ENCODE results near the gene NRROS. TPM values are rescaled to one million over a fixed set of nuclear protein-coding genes. Genes with fewer than 3 reads are reported as not detected.
A peak's percentile ranks its signal among the peaks of the same experiment; 100 is the strongest.

Gene NRROS
- total and polyA plus RNA-seq, 8 donors = 4.8 to 21.8 (median 7.6) TPM

DNA sequence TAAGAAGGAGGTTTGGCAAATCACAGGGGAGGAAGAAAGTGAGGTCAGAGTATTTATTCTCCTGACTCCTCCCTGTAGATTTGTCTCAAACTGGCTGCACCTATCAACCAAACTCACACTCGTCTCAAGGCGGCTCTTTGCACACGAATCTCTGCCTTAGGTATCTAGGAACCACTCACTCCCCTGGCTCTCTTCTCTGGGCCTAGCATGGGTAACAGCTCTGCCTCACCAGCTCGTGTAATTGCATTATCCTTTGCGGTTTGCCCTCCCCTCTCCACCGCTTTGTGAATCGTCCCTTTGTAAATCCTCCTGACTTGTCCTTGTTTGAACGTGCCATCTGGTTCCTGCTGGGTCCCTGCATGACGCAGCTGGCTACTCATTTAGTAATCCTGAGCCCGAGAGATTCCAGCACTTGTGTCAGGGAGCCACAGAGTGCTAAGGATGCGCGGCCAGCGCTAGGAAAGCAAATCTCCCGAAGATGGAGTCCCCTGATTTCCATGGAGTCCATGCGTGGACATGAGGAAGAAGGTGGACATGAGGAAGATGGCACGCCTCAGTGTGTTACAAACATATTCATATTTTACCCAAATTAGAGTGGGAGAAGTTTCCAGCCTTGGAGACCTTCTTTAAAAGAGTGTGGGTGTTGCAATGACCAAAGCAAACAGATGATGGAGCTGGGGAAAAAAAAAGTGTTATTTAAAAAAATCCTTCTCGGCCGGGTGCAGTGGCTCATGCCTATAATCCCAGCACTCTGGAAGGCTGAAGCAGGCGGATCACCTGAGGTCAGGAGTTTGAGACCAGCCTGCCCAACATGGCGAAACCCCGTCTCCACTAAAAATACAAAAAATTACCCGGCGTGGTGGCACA is 26.7 kb downstream of the NRROS start:
- Histone ChIP-seq H3K36me3 (peaks cover 0 to 12% of the 10 kb centered on the region in 2 donors), H3K4me1 (peaks cover 3 to 24% of the 10 kb centered on the region in 2 donors), H3K27ac (no peak overlapping the region), H3K27me3 (no peaks in the 10 kb centered on the region), H3K4me3 (no peak overlapping the region), H3K9me3 (no peaks in the 10 kb centered on the region)
- DNase-seq = no peak
- intact Hi-C loops (cut with DNase I) = no loop called here
- TF ChIP-seq CTCF (IDR thresholded peaks at IDR 0.05) = no peak
- ATAC-seq = no peak

DNA sequence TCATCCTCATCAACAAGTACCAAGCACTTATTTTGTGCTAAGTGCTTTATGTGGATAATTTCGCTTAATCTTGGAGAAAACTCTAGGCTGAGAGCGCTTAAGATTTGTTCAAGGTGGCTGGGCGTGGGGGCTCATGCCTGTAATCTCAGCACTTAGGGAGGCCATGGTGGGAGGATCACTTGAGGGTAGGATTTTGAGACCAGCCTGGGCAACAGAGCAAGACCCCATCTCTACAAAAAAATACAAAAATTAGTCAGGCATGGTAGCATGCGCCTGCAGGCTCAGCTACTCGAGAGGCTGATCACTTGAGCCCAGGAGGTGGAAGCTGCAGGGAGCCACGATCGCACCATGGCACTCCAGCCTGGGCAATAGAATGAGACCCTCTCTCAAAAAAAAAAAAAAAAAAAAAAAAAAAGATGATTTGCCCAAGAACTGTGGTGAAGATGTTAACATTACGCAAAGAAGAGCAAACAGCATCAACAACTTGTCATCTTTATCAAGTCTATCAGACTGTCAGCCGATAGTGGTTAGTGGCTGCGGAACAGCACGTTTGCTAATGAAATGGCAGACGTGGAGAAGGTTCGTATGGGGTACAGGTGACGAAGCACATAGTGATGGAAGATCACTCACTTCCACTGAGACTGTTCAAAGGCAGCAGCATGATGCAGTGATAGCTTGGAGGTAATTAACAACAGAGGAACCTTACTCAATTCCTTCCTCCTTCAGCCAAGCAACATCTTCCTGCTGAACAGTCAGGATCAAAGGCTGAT is 27.7 kb downstream of the NRROS start:
- H3K36me3 ChIP-seq = peaks cover 0 to 4% of the 10 kb centered on the region in 2 donors
- H3K27me3 ChIP-seq = no peaks in the 10 kb centered on the region
- no peak for DNase-seq
- no peak for ATAC-seq
- TF ChIP-seq CTCF (IDR thresholded peaks at IDR 0.05) = no peak
- no peaks in the 10 kb centered on the region for H3K9me3 ChIP-seq
- H3K4me3 ChIP-seq = no peak overlapping the region
- intact Hi-C loops (cut with DNase I) = no loop called here
- H3K27ac ChIP-seq = no peak overlapping the region
- peaks cover 3 to 29% of the 10 kb centered on the region in 2 donors for H3K4me1 ChIP-seq

GRCh38 chr3:196670339-196670738 is 30.8 kb downstream of the NRROS start:
- H3K4me3 ChIP-seq = no peak overlapping the region
- ATAC-seq (peak; percentile 74), DNase-seq (no peak)
- no peak for TF ChIP-seq CTCF (IDR thresholded peaks at IDR 0.05)
- H3K4me1 ChIP-seq = peaks cover 3 to 29% of the 10 kb centered on the region in 2 donors
- intact Hi-C loops (cut with DNase I) = no loop called here
- H3K27ac ChIP-seq = peak overlapping the region; percentile 39 to 76
- no peaks in the 10 kb centered on the region for H3K27me3 ChIP-seq
- H3K9me3 ChIP-seq = no peaks in the 10 kb centered on the region
- no peaks in the 10 kb centered on the region for H3K36me3 ChIP-seq

GRCh38 chr3:196673632-196674031 is 34.1 kb downstream of the NRROS start:
- no peak for DNase-seq
- no peaks in the 10 kb centered on the region for H3K36me3 ChIP-seq
- H3K4me1 ChIP-seq = peaks cover 3 to 40% of the 10 kb centered on the region in 2 donors
- no peaks in the 10 kb centered on the region for H3K9me3 ChIP-seq
- intact Hi-C loops (cut with DNase I) = no loop called here
- no peak overlapping the region for H3K27ac ChIP-seq
- H3K27me3 ChIP-seq = no peaks in the 10 kb centered on the region
- TF ChIP-seq CTCF (IDR thresholded peaks at IDR 0.05) = no peak
- no peak overlapping the region for H3K4me3 ChIP-seq
- no peak for ATAC-seq

DNA sequence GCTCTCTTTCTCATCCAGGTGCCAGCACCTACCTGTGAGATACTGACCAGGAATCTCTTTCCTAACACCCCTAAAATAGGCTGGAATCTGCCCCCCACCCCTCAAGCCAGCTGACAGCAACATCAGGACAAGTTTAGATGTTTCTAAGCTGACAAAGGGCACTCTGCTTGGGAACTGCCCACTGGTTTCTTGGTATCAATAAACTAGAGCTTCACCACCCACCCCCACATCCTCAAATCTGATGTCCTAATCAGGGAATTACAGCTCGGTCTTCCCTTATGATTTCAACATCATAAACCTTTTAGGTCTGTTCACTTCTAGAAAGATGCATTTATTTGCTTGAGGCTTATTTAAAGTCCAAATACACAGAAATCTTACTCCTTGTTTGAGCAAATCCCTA is 37.9 kb downstream of the NRROS start:
- no peaks in the 10 kb centered on the region for H3K36me3 ChIP-seq
- TF ChIP-seq CTCF (IDR thresholded peaks at IDR 0.05) = no peak
- H3K27me3 ChIP-seq = no peaks in the 10 kb centered on the region
- H3K9me3 ChIP-seq = no peaks in the 10 kb centered on the region
- H3K27ac ChIP-seq = peak overlapping the region in 1 of 2 donors; percentile 63
- DNase-seq = no peak
- H3K4me1 ChIP-seq = peaks cover 0 to 14% of the 10 kb centered on the region in 2 donors
- no peak for ATAC-seq
- intact Hi-C loops (cut with DNase I) = no loop called here
- no peak overlapping the region for H3K4me3 ChIP-seq

All from left lung (tissue), 10 donors.